ENCODE data around the gene HTR7.

The HTR7 gene

DNA sequence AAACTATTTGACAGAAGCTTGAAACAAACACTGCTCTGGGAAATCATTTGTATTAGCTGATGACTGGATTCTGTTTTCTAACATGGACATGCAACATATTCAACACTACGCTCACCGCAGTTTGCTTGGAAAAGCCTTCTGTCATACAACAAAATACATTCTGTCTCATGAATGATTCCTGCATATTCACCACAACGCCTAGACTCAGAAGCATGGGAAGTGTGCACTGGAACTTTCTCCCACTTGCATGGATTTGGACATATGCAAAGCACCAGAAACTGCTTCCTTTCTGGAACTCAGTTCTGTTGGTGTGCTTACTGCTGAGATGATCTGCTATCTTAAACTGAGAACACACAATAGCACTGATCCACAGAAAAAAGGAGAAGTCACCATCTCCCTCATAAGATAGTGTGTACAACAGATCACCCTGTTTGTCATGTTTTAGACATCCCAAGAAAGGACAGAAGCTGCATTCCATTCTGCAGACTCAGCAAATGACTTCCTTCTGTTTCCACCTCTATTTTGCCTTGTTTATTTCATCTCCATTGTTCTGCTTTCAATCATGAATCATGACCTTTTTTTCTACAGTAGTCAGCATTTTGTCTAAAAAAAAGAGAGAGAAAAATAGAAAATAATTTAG is 115.8 kb downstream of the HTR7 start:
- Histone ChIP-seq H3K36me3 (ENCODE audit: control insufficient read depth, insufficient read depth, low read length) (no peaks in the 10 kb centered on the region), H3K4me3 (ENCODE audit: low read length) (no peak overlapping the region), H3K9ac (ENCODE audit: low read length) (no peak overlapping the region), H3K27me3 (ENCODE audit: control insufficient read depth, insufficient read depth, low read length) (no peaks in the 10 kb centered on the region), H3K27ac (ENCODE audit: low read depth, low read length) (no peak overlapping the region), H3K4me1 (ENCODE audit: control insufficient read depth, insufficient read depth, low read length) (no peaks in the 10 kb centered on the region)

DNA sequence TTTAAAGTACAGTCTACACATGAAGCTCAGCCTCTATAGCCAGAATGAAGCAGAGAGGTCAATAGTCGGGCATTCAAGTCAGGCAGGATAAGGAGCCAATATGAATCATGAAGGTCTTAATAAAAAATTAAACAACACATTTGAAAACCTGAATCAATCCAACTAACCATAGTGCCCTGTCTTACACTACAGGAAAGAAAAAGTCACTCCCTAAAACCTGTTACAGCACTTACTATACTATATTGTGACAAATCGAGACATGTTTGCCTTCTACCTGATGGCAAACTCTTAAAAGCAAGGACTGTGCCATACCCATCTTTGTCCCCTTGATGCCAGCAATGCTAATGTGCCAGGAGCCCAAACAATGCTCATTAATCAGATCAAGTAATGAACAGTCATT is 117.6 kb downstream of the HTR7 start:
- no peaks in the 10 kb centered on the region for H3K27me3 ChIP-seq (ENCODE audit: control insufficient read depth, insufficient read depth, low read length)
- H3K27ac ChIP-seq (ENCODE audit: low read depth, low read length) = no peak overlapping the region
- no peaks in the 10 kb centered on the region for H3K4me1 ChIP-seq (ENCODE audit: control insufficient read depth, insufficient read depth, low read length)
- H3K9ac ChIP-seq (ENCODE audit: low read length) = no peak overlapping the region
- no peaks in the 10 kb centered on the region for H3K36me3 ChIP-seq (ENCODE audit: control insufficient read depth, insufficient read depth, low read length)
- H3K4me3 ChIP-seq (ENCODE audit: low read length) = no peak overlapping the region

DNA sequence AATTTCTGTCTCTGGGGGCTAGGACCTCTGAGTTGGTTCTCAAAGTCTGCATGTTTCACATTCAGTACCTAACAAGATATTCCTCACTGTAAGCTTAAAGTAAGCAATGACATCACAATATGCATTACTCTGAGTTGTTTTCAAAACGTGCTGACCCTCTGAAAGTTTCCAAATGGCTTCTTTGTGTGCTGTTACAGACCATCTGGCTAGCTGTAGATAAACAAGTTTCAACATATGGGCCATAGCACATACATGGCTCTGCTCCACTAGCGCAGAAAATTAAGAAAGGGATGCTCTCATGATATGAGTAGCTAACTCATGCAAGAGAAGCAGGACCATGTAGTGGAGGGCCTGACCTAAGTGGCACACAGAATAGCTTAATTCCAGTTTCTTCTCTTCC is 119.0 kb downstream of the HTR7 start:
- H3K27ac ChIP-seq (ENCODE audit: low read depth, low read length) = no peak overlapping the region
- no peak overlapping the region for H3K9ac ChIP-seq (ENCODE audit: low read length)
- H3K27me3 ChIP-seq (ENCODE audit: control insufficient read depth, insufficient read depth, low read length) = no peaks in the 10 kb centered on the region
- H3K4me1 ChIP-seq (ENCODE audit: control insufficient read depth, insufficient read depth, low read length) = no peaks in the 10 kb centered on the region
- no peak overlapping the region for H3K4me3 ChIP-seq (ENCODE audit: low read length)
- no peaks in the 10 kb centered on the region for H3K36me3 ChIP-seq (ENCODE audit: control insufficient read depth, insufficient read depth, low read length)

DNA sequence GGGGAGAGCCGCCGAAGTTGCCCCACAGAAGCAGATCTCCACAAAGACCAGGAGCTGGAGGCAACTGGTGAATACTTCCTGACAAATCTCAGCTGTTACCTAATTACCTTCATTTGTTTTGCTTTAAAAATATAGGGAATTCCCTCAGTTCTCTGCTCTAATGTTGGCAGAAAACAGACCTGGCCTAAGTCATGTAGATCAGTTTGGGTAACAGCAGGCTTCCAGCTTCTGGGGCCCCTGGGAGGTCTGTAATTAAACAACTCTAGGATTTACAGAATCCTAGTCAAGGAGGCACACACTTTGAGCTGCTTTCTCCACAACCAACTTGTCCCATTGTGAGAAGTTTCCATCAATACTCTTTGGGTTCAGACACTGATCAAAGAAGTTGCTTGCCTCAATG is 123.4 kb downstream of the HTR7 start:
- no peak overlapping the region for H3K9ac ChIP-seq (ENCODE audit: low read length)
- no peaks in the 10 kb centered on the region for H3K27me3 ChIP-seq (ENCODE audit: control insufficient read depth, insufficient read depth, low read length)
- H3K4me1 ChIP-seq (ENCODE audit: control insufficient read depth, insufficient read depth, low read length) = no peaks in the 10 kb centered on the region
- no peak overlapping the region for H3K4me3 ChIP-seq (ENCODE audit: low read length)
- no peaks in the 10 kb centered on the region for H3K36me3 ChIP-seq (ENCODE audit: control insufficient read depth, insufficient read depth, low read length)
- H3K27ac ChIP-seq (ENCODE audit: low read depth, low read length) = no peak overlapping the region

DNA sequence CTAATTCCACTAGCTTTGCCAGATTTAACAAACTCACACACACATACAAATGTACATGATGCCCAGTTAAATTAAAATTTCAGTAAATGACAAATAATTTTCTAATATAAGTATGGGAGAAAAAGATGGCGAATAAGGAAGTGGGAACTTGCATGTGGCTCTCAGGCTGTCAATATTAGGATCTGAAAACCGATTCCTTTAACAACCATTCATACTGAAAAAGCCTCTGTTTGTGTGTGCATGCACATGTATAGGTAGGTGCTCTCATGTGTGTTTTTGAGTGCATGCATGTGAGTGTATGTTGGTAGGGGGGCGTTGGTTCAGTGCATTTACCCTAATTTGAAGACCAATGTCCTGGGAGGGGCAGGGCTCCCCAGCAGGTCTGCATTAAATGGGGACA is 125.3 kb downstream of the HTR7 start:
- H3K36me3 ChIP-seq (ENCODE audit: control insufficient read depth, insufficient read depth, low read length) = no peaks in the 10 kb centered on the region
- H3K9ac ChIP-seq (ENCODE audit: low read length) = no peak overlapping the region
- H3K4me1 ChIP-seq (ENCODE audit: control insufficient read depth, insufficient read depth, low read length) = no peaks in the 10 kb centered on the region
- no peaks in the 10 kb centered on the region for H3K27me3 ChIP-seq (ENCODE audit: control insufficient read depth, insufficient read depth, low read length)
- no peak overlapping the region for H3K27ac ChIP-seq (ENCODE audit: low read depth, low read length)
- no peak overlapping the region for H3K4me3 ChIP-seq (ENCODE audit: low read length)

DNA sequence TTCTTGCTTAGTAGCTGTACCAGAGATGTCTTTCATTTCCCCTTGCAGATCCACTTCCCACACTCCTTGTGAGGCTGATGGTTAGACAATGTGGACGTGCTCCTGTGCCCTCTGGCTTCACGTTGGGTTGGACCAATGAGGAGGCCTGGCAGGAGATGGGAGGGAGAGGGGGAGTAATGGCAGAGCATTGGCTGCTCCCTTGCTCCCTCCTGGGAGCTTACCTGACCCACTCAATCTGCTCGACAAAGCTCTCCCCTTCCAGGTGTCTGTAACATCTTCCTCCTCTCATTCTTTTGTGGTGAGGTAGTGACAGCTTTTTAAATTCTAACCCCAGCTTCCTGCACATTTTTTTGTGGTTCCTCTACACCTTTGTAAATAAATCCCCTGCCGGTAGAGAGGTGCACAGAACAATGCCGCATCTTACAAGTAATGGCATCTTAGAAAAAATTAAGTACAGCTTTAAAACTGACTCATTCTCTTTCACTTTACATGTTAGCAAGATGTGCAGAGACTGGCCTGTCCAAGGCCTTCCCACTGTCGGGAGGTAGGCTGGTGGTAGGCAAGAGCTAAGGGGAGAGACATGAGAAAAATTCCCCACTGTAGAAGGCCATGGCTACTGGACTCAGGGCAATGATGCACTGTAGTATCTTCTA is 134.3 kb downstream of the HTR7 start:
- Histone ChIP-seq H3K9ac (ENCODE audit: low read length) (no peak overlapping the region), H3K27me3 (ENCODE audit: control insufficient read depth, insufficient read depth, low read length) (no peaks in the 10 kb centered on the region), H3K27ac (ENCODE audit: low read depth, low read length) (no peak overlapping the region), H3K4me1 (ENCODE audit: control insufficient read depth, insufficient read depth, low read length) (no peaks in the 10 kb centered on the region), H3K36me3 (ENCODE audit: control insufficient read depth, insufficient read depth, low read length) (no peaks in the 10 kb centered on the region), H3K4me3 (ENCODE audit: low read length) (no peak overlapping the region)

DNA sequence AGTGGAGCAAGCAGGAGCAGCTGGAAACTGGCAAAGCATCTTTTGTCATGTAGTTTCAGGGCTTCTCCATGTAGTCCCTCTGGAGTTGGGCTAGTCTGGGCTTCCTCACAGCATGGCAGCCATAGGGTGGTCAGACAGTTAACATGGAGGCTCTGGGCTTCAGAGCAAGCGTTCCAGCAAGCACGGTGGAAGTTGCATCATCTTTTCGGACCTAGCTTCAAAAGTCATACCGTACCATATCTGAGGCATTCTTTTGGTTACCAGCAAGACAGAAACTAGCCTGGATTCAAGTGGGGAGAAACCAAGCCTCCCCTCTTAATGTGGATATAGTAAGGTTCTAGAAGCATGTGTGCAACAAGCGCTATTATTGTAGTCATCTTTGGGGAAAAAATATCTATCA is 135.0 kb downstream of the HTR7 start:
- Histone ChIP-seq H3K4me1 (ENCODE audit: control insufficient read depth, insufficient read depth, low read length) (no peaks in the 10 kb centered on the region), H3K27ac (ENCODE audit: low read depth, low read length) (no peak overlapping the region), H3K36me3 (ENCODE audit: control insufficient read depth, insufficient read depth, low read length) (no peaks in the 10 kb centered on the region), H3K4me3 (ENCODE audit: low read length) (no peak overlapping the region), H3K27me3 (ENCODE audit: control insufficient read depth, insufficient read depth, low read length) (no peaks in the 10 kb centered on the region), H3K9ac (ENCODE audit: low read length) (no peak overlapping the region)

DNA sequence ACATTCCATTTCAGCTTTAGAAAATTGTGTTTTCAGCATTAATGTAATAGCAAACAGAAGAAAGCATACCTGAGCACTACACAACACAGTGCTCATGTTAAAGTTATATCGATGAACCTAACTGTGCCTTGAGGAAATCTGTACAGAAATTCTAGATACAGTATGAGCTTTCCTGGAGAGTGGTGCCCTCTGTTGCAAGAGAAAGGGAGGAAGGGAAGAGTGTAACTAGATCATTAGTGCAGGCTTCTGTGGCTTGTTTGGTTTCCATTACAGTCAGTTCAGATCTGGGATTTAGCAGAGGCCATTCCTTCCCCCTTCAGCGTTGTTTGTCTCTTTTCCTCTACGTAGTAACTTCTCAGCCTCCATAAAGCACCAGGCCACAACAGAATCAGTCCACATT is 139.7 kb downstream of the HTR7 start:
- Histone ChIP-seq H3K36me3 (ENCODE audit: control insufficient read depth, insufficient read depth, low read length) (no peaks in the 10 kb centered on the region), H3K27ac (ENCODE audit: low read depth, low read length) (no peak overlapping the region), H3K27me3 (ENCODE audit: control insufficient read depth, insufficient read depth, low read length) (no peaks in the 10 kb centered on the region), H3K4me1 (ENCODE audit: control insufficient read depth, insufficient read depth, low read length) (no peaks in the 10 kb centered on the region), H3K4me3 (ENCODE audit: low read length) (no peak overlapping the region), H3K9ac (ENCODE audit: low read length) (no peak overlapping the region)

DNA sequence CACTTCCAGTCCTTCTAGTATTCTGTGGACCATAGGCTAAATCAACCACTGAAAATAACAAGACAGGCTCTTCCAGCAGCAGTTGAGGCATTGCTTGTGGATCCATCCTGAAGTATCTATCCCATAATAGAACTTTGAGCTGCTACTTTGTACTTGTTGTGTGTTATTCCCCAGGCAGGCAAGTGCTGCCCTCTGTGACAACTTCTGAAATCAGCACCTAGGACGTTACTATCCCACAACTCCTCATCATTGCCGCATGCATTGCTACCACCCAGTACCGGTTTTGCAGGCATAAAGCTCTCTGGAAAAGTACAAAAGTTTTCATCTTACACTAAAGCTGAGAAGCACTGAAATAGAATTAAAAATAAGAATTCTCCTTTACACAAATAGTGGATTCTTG is 145.3 kb downstream of the HTR7 start:
- Histone ChIP-seq H3K36me3 (ENCODE audit: control insufficient read depth, insufficient read depth, low read length) (no peaks in the 10 kb centered on the region), H3K4me3 (ENCODE audit: low read length) (no peak overlapping the region), H3K9ac (ENCODE audit: low read length) (no peak overlapping the region), H3K4me1 (ENCODE audit: control insufficient read depth, insufficient read depth, low read length) (no peaks in the 10 kb centered on the region), H3K27ac (ENCODE audit: low read depth, low read length) (no peak overlapping the region), H3K27me3 (ENCODE audit: control insufficient read depth, insufficient read depth, low read length) (no peaks in the 10 kb centered on the region)

DNA sequence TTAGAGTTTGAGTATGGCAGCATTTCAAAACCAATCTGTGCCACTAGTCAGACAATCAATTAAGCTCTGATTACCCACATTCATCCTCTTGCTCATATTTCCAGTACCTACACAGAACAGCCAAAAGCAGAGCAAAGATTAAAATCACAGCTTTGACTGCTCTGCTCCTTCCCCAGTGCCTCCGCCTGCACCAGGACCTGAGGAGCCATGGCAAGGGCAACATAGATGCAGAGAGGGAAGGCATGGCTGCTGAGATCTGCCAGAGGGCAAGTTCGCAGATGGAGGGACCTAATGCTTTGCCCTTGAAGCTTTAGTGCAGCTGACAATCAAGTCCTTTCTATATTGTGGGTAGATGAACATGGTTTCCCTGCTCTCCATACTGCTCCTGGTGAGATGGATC is 148.1 kb downstream of the HTR7 start:
- Histone ChIP-seq H3K36me3 (ENCODE audit: control insufficient read depth, insufficient read depth, low read length) (no peaks in the 10 kb centered on the region), H3K4me1 (ENCODE audit: control insufficient read depth, insufficient read depth, low read length) (no peaks in the 10 kb centered on the region), H3K9ac (ENCODE audit: low read length) (no peak overlapping the region), H3K27me3 (ENCODE audit: control insufficient read depth, insufficient read depth, low read length) (no peaks in the 10 kb centered on the region), H3K27ac (ENCODE audit: low read depth, low read length) (no peak overlapping the region), H3K4me3 (ENCODE audit: low read length) (no peak overlapping the region)

DNA sequence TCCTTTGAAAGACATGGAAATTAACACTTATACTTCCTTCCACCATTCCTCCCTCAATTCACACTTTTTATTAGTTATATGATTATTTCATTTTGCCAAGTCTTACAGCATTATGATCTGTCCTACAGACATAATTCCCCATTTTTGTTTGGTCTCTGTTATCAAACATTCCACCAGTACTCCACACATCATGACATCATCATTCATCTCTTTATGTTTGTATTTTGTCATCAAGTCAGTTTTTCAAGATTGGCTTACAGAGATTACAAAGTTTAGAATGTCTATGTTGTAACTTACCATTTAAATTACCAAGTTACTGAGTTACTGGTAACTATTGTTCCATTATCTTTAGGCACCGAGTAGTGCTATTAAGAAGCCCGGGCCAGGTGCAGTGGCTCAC is 150.2 kb downstream of the HTR7 start:
- no peak overlapping the region for H3K9ac ChIP-seq (ENCODE audit: low read length)
- no peak overlapping the region for H3K4me3 ChIP-seq (ENCODE audit: low read length)
- no peaks in the 10 kb centered on the region for H3K36me3 ChIP-seq (ENCODE audit: control insufficient read depth, insufficient read depth, low read length)
- H3K27me3 ChIP-seq (ENCODE audit: control insufficient read depth, insufficient read depth, low read length) = no peaks in the 10 kb centered on the region
- H3K4me1 ChIP-seq (ENCODE audit: control insufficient read depth, insufficient read depth, low read length) = no peaks in the 10 kb centered on the region
- H3K27ac ChIP-seq (ENCODE audit: low read depth, low read length) = no peak overlapping the region

DNA sequence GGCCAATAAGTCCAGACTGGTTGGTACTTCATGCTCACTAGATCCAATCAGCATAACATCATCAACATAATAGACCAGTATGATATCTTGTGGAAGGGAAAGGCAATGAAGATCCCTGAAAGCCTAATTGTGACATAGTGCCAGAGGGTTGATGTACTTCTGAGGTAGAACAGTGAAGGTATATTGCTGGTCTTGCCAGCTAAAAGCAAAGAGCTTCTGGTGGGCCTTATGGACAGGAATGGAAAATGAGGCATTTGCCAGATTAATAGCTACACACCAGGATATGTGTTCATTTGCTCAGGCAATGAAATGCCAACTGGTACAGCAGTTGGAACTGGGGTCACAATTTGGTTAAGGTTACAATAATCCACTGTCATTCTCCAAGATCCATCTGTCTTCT is 156.4 kb downstream of the HTR7 start:
- Histone ChIP-seq H3K36me3 (ENCODE audit: control insufficient read depth, insufficient read depth, low read length) (no peaks in the 10 kb centered on the region), H3K4me1 (ENCODE audit: control insufficient read depth, insufficient read depth, low read length) (no peaks in the 10 kb centered on the region), H3K4me3 (ENCODE audit: low read length) (no peak overlapping the region), H3K27ac (ENCODE audit: low read depth, low read length) (no peak overlapping the region), H3K9ac (ENCODE audit: low read length) (no peak overlapping the region), H3K27me3 (ENCODE audit: control insufficient read depth, insufficient read depth, low read length) (no peaks in the 10 kb centered on the region)

DNA sequence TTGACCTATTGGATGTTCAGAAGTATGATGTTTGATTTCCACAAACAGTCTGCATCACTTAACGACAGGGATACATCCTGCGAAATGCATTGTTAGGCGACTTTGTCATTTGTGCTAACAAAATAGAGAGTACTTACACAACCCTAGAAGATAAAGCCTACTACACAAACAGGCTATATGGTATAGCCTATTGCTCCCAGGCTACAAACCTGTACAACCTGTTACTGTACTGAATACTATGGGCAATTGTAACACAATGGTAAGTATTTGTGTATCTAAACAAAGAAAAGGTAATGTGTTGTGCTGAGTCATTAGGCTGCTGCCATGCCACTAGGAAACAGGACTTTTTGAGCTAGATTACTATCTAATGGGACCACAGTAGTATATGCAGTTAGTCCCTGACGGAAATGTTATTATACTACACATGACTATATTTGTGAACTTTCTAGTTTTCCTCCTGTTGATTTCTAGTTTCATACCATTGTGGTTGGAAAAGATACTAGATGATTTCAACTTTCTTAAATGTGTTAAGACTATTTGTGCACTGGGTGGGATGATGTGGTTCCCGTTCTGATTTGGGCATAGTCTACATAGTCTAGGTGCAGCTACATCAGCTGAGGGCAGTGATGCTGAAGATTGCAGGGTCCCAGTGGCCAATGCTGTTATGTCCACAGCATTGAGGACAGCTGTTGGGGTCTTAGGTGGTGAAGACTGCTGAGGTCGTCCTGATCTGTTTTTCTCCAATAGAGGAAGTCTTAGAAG is 161.7 kb downstream of the HTR7 start:
- H3K4me1 ChIP-seq (ENCODE audit: control insufficient read depth, insufficient read depth, low read length) = no peaks in the 10 kb centered on the region
- H3K27ac ChIP-seq (ENCODE audit: low read depth, low read length) = no peak overlapping the region
- H3K27me3 ChIP-seq (ENCODE audit: control insufficient read depth, insufficient read depth, low read length) = no peaks in the 10 kb centered on the region
- H3K36me3 ChIP-seq (ENCODE audit: control insufficient read depth, insufficient read depth, low read length) = no peaks in the 10 kb centered on the region
- H3K4me3 ChIP-seq (ENCODE audit: low read length) = no peak overlapping the region
- no peak overlapping the region for H3K9ac ChIP-seq (ENCODE audit: low read length)
